ENCODE results near the gene TEX50.
"Not testable (repeated sequence)": the region's sequence is repeated elsewhere in the genome, so short reads cannot be mapped to it uniquely, and the experiment has no call there.

Gene TEX50

GRCh38 chr1:173628888-173629287 lies 6.2 kb upstream of the TEX50 start:
- H3K27me3 ChIP-seq (ENCODE audit: insufficient read depth, low read length): no peaks in the 10 kb centered on the region
- H3K27ac ChIP-seq (ENCODE audit: low read depth, low read length): no peak overlapping the region
- H3K79me2 ChIP-seq (ENCODE audit: control insufficient read depth, insufficient read depth, low read length, unreplicated experiment): no peaks in the 10 kb centered on the region

DNA sequence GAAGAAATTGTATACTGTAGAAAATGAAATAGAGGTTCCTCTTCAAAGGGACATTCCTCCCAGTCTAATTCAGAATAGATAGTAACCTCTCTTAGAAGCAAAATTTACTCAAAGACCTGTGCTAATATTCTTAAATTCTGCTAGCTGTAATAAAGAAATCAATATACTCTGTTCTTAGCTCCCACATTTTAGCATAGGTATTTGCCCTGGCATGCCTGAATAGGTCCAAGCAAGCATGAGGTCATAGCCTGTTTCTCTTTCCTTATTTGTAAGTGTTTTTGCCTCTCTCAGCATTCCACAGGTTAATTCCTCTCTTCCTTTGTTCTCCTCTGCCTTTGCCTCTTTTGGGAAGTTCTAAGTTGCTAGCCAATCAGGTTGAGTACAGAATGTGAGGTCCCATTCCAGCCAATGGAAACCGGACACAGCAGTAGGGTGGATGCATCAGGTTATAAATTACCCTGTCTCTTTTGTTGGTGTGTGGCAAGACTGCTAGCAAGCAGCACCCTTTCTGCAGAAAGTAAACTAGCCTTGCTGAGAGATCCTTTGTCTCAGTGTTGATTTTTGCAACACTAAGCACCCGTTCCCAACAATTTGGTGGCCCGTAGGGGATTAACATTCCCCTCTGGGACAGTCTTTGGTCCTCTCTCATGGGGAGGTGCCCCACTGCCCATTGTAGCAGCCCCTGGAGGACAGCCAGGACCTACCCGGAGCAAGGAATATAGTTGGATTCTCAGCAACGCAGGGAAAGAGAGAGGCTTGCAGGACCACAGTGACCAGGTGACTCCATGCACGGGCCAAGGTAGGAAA lies 2.3 kb downstream of the TEX50 start:
- H3K27ac ChIP-seq (ENCODE audit: low read depth, low read length); H2AFZ ChIP-seq (ENCODE audit: low read length, unreplicated experiment); H3K4me3 ChIP-seq (ENCODE audit: low read depth, low read length); H3K4me1 ChIP-seq (ENCODE audit: control insufficient read depth, insufficient read depth, low read length, unreplicated experiment); H3K79me2 ChIP-seq (ENCODE audit: control insufficient read depth, insufficient read depth, low read length, unreplicated experiment); H3K36me3 ChIP-seq (ENCODE audit: insufficient read depth, low read length): not testable (repeated sequence)
- peaks cover 13% of the 10 kb centered on the region; the same call in 1 of the 2 replicates for H3K27me3 ChIP-seq (ENCODE audit: insufficient read depth, low read length)

More at GRCh38 chr1:173628888-173629287, 6.2 kb upstream of the TEX50 start:
- H3K4me1 ChIP-seq (ENCODE audit: control insufficient read depth, insufficient read depth, low read length, unreplicated experiment): no peaks in the 10 kb centered on the region
- no peak overlapping the region for H3K4me3 ChIP-seq (ENCODE audit: low read depth, low read length)
- no peak overlapping the region for H2AFZ ChIP-seq (ENCODE audit: low read length, unreplicated experiment)
- no peaks in the 10 kb centered on the region for H3K36me3 ChIP-seq (ENCODE audit: insufficient read depth, low read length)

GRCh38 chr1:173638043-173639021 lies 3.2 kb downstream of the TEX50 start:
- Histone ChIP-seq H3K4me1 (ENCODE audit: control insufficient read depth, insufficient read depth, low read length, unreplicated experiment) (no peaks in the 10 kb centered on the region), H3K27me3 (ENCODE audit: insufficient read depth, low read length) (peaks cover 13% of the 10 kb centered on the region; the same call in 1 of the 2 replicates), H3K27ac (ENCODE audit: low read depth, low read length) (no peak overlapping the region), H3K36me3 (ENCODE audit: insufficient read depth, low read length) (no peaks in the 10 kb centered on the region), H3K79me2 (ENCODE audit: control insufficient read depth, insufficient read depth, low read length, unreplicated experiment) (no peaks in the 10 kb centered on the region), H2AFZ (ENCODE audit: low read length, unreplicated experiment) (no peak overlapping the region), H3K4me3 (ENCODE audit: low read depth, low read length) (no peak overlapping the region)

GRCh38 chr1:173639102-173639501 lies 4.0 kb downstream of the TEX50 start:
- H3K4me3 ChIP-seq (ENCODE audit: low read depth, low read length): no peak overlapping the region
- no peaks in the 10 kb centered on the region for H3K36me3 ChIP-seq (ENCODE audit: insufficient read depth, low read length)
- H2AFZ ChIP-seq (ENCODE audit: low read length, unreplicated experiment): no peak overlapping the region
- H3K4me1 ChIP-seq (ENCODE audit: control insufficient read depth, insufficient read depth, low read length, unreplicated experiment): no peaks in the 10 kb centered on the region
- H3K27me3 ChIP-seq (ENCODE audit: insufficient read depth, low read length): peaks cover 13% of the 10 kb centered on the region; the same call in 1 of the 2 replicates
- H3K79me2 ChIP-seq (ENCODE audit: control insufficient read depth, insufficient read depth, low read length, unreplicated experiment): no peaks in the 10 kb centered on the region
- H3K27ac ChIP-seq (ENCODE audit: low read depth, low read length): no peak overlapping the region

DNA sequence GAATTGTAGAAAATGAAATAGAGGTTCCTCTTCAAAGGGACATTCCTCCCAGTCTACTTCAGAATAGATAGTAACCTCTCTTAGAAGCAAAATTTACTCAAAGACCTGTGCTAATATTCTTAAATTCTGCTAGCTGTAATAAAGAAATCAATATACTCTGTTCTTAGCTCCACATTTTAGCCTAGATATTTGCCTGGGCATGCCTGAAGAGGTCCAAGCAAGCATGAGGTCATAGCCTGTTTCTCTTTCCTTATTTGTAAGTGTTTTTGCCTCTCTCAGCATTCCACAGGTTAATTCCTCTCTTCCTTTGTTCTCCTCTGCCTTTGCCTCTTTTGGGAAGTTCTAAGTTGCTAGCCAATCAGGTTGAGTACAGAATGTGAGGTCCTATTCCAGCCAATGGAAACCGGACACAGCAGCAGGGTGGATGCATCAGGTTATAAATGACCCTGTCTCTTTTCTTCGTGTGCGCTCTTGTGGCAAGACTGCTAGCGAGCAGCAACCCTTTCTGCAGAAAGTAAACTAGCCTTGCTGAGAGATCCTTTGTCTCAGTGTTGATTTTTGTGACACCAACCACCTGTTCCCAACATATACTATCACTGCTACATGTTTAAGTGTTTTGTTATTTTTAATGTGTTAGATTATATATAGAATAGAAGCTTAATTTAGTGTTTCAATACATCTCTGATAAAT lies 7.5 kb downstream of the TEX50 start:
- H3K79me2 ChIP-seq (ENCODE audit: control insufficient read depth, insufficient read depth, low read length, unreplicated experiment); H3K36me3 ChIP-seq (ENCODE audit: insufficient read depth, low read length); H3K4me3 ChIP-seq (ENCODE audit: low read depth, low read length); H2AFZ ChIP-seq (ENCODE audit: low read length, unreplicated experiment); H3K27me3 ChIP-seq (ENCODE audit: insufficient read depth, low read length); H3K27ac ChIP-seq (ENCODE audit: low read depth, low read length); H3K4me1 ChIP-seq (ENCODE audit: control insufficient read depth, insufficient read depth, low read length, unreplicated experiment): not testable (repeated sequence)

DNA sequence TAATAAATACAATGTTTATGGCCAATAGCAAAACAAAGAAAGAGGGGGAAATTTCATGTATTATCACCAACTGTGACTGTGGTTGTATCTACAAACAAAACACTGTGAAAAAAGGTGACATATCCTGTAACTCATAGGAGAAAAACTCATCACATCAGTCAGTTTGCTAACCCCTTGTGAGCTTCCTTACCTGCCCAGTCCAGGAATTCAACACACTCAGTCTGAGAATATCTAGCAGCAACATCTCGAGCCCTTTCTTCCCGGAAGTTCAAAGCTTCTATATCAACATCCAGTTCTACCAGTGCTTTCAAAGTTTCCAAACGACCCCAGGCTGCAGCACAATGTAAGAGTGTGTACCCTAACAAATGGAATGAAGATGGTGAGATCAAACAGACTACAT lies 11.5 kb downstream of the TEX50 start:
- no peaks in the 10 kb centered on the region for H3K27me3 ChIP-seq (ENCODE audit: insufficient read depth, low read length)
- no peaks in the 10 kb centered on the region for H3K79me2 ChIP-seq (ENCODE audit: control insufficient read depth, insufficient read depth, low read length, unreplicated experiment)
- no peak overlapping the region for H3K4me3 ChIP-seq (ENCODE audit: low read depth, low read length)
- H3K27ac ChIP-seq (ENCODE audit: low read depth, low read length): no peak overlapping the region
- H2AFZ ChIP-seq (ENCODE audit: low read length, unreplicated experiment): no peak overlapping the region
- no peaks in the 10 kb centered on the region for H3K36me3 ChIP-seq (ENCODE audit: insufficient read depth, low read length)
- peaks cover 6% of the 10 kb centered on the region for H3K4me1 ChIP-seq (ENCODE audit: control insufficient read depth, insufficient read depth, low read length, unreplicated experiment)

- no peaks in the 10 kb centered on the region for H3K79me2 ChIP-seq (ENCODE audit: control insufficient read depth, insufficient read depth, low read length, unreplicated experiment)
- no peak overlapping the region for H2AFZ ChIP-seq (ENCODE audit: low read length, unreplicated experiment)
- peaks cover 6% of the 10 kb centered on the region for H3K4me1 ChIP-seq (ENCODE audit: control insufficient read depth, insufficient read depth, low read length, unreplicated experiment)
- 0 out of 2 replicates have a peak, but pooled peaks cover 3% of the 10 kb centered on the region for H3K27me3 ChIP-seq (ENCODE audit: insufficient read depth, low read length)
- H3K27ac ChIP-seq (ENCODE audit: low read depth, low read length): no peak overlapping the region
- H3K4me3 ChIP-seq (ENCODE audit: low read depth, low read length): no peak overlapping the region
- no peaks in the 10 kb centered on the region for H3K36me3 ChIP-seq (ENCODE audit: insufficient read depth, low read length)
These were observed 13.9 kb downstream of the TEX50 start for GRCh38 chr1:173648880-173649605.

- H3K79me2 ChIP-seq (ENCODE audit: control insufficient read depth, insufficient read depth, low read length, unreplicated experiment): no peaks in the 10 kb centered on the region
- H2AFZ ChIP-seq (ENCODE audit: low read length, unreplicated experiment): no peak overlapping the region
- H3K27me3 ChIP-seq (ENCODE audit: insufficient read depth, low read length): no peaks in the 10 kb centered on the region
- no peak overlapping the region for H3K4me3 ChIP-seq (ENCODE audit: low read depth, low read length)
- H3K4me1 ChIP-seq (ENCODE audit: control insufficient read depth, insufficient read depth, low read length, unreplicated experiment): no peaks in the 10 kb centered on the region
- no peak overlapping the region for H3K27ac ChIP-seq (ENCODE audit: low read depth, low read length)
- no peaks in the 10 kb centered on the region for H3K36me3 ChIP-seq (ENCODE audit: insufficient read depth, low read length)
These were observed 25.2 kb downstream of the TEX50 start for GRCh38 chr1:173660306-173660705.

DNA sequence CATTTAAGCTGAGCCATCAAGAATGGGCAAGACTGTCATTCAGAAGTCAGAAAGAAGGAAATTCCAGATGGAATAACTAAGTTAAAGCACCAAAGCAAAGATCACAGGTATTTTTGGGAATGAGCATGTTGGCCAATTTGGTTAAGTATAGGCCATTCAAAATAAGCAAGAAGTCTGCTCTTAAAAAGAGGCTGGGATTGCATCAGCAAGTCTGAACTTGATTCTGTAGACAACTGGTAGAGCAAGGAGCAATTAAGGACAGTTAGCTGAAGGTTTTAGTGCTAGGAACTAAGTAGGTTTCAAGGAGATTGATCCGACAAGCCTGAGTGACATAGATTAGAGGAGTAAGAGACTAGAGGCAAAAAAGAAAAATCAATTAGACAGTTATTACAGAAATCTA lies 26.1 kb downstream of the TEX50 start:
- H3K79me2 ChIP-seq (ENCODE audit: control insufficient read depth, insufficient read depth, low read length, unreplicated experiment): no peaks in the 10 kb centered on the region
- no peaks in the 10 kb centered on the region for H3K4me1 ChIP-seq (ENCODE audit: control insufficient read depth, insufficient read depth, low read length, unreplicated experiment)
- no peak overlapping the region for H3K27ac ChIP-seq (ENCODE audit: low read depth, low read length)
- no peak overlapping the region for H3K4me3 ChIP-seq (ENCODE audit: low read depth, low read length)
- no peaks in the 10 kb centered on the region for H3K36me3 ChIP-seq (ENCODE audit: insufficient read depth, low read length)
- no peak overlapping the region for H2AFZ ChIP-seq (ENCODE audit: low read length, unreplicated experiment)
- no peaks in the 10 kb centered on the region for H3K27me3 ChIP-seq (ENCODE audit: insufficient read depth, low read length)

- Histone ChIP-seq H3K79me2 (ENCODE audit: control insufficient read depth, insufficient read depth, low read length, unreplicated experiment) (no peaks in the 10 kb centered on the region), H3K4me3 (ENCODE audit: low read depth, low read length) (no peak overlapping the region), H3K4me1 (ENCODE audit: control insufficient read depth, insufficient read depth, low read length, unreplicated experiment) (no peaks in the 10 kb centered on the region), H3K36me3 (ENCODE audit: insufficient read depth, low read length) (no peaks in the 10 kb centered on the region), H2AFZ (ENCODE audit: low read length, unreplicated experiment) (no peak overlapping the region), H3K27me3 (ENCODE audit: insufficient read depth, low read length) (no peaks in the 10 kb centered on the region), H3K27ac (ENCODE audit: low read depth, low read length) (no peak overlapping the region)
These were observed 26.6 kb downstream of the TEX50 start for GRCh38 chr1:173661763-173662162.

All from ACC112 (cell line).